AG08395 (cell line): ENCODE results near the gene TMEM156.
"Not testable (repeated sequence)": the region's sequence is repeated elsewhere in the genome, so short reads cannot be mapped to it uniquely, and the experiment has no call there.

Experiments
- DNase-seq: peaks from one replicate; pipeline ENCODE4 v3.0.0; 2012; ENCODE audit warnings: mixed read lengths, low spot score

The TMEM156 gene

GRCh38 chr4:38955957-38956356 lies 76.3 kb downstream of the TMEM156 start:
- DNase-seq: no peak

GRCh38 chr4:38954727-38955126 lies 77.5 kb downstream of the TMEM156 start:
- DNase-seq: no peak

GRCh38 chr4:38952017-38952416 lies 80.2 kb downstream of the TMEM156 start:
- no peak for DNase-seq

- DNase-seq: no peak
Measured at GRCh38 chr4:38951598-38951997, 80.6 kb downstream of the TMEM156 start.

- DNase-seq: no peak
Measured at GRCh38 chr4:38950734-38951133, 81.5 kb downstream of the TMEM156 start.

- DNase-seq: no peak
Measured at GRCh38 chr4:38950159-38950558, 82.0 kb downstream of the TMEM156 start.

- DNase-seq: peak; percentile 9
Measured at GRCh38 chr4:38949411-38950051, 82.7 kb downstream of the TMEM156 start.

- peak; percentile 80 for DNase-seq
Measured at GRCh38 chr4:38948551-38948950, 83.7 kb downstream of the TMEM156 start.

GRCh38 chr4:38946919-38947318 lies 85.3 kb downstream of the TMEM156 start:
- DNase-seq: no peak

GRCh38 chr4:38944440-38944839 lies 87.8 kb downstream of the TMEM156 start:
- no peak for DNase-seq

- no peak for DNase-seq
Measured at GRCh38 chr4:38943343-38943742, 88.9 kb downstream of the TMEM156 start.

GRCh38 chr4:38941906-38942305 lies 90.3 kb downstream of the TMEM156 start:
- DNase-seq: not testable (repeated sequence)

- DNase-seq: no peak
Measured at GRCh38 chr4:38940476-38940875, 91.7 kb downstream of the TMEM156 start.

- no peak for DNase-seq
Measured at GRCh38 chr4:38939165-38939564, 93.0 kb downstream of the TMEM156 start.

- no peak for DNase-seq
Measured at GRCh38 chr4:38935391-38936073, 96.7 kb downstream of the TMEM156 start.

- no peak for DNase-seq
Measured at GRCh38 chr4:38931125-38931524, 101.1 kb downstream of the TMEM156 start.

GRCh38 chr4:38930707-38931106 lies 101.5 kb downstream of the TMEM156 start:
- no peak for DNase-seq

- no peak for DNase-seq
Measured at GRCh38 chr4:38930204-38930603, 102.0 kb downstream of the TMEM156 start.

GRCh38 chr4:38928974-38929373 lies 103.2 kb downstream of the TMEM156 start:
- no peak for DNase-seq

- DNase-seq: no peak
Measured at GRCh38 chr4:38928568-38928967, 103.6 kb downstream of the TMEM156 start.

- DNase-seq: no peak
Measured at GRCh38 chr4:38926896-38927295, 105.3 kb downstream of the TMEM156 start.

GRCh38 chr4:38925492-38926413 lies 106.5 kb downstream of the TMEM156 start:
- no peak for DNase-seq

GRCh38 chr4:38924353-38924752 lies 107.9 kb downstream of the TMEM156 start:
- DNase-seq: no peak
